ENCODE data around the gene MCF2L. TPM values are rescaled to one million over a fixed set of nuclear protein-coding genes. Genes with fewer than 3 reads are reported as not detected.

The MCF2L gene
- total and polyA plus RNA-seq, 10 of the 15 experiments (the other 5 are each of a cell fraction or from before 2014, with no cell fraction given): 0.06 to 1.1 (median 0.21) TPM; not detected in 2

- Histone ChIP-seq H3K36me3 (ENCODE audit: control insufficient read depth in 2 of 2, insufficient read depth in 2 of 2, low read length in 1 of 2) (no peaks in the 10 kb centered on the region), H4K20me1 (ENCODE audit: control insufficient read depth, insufficient read depth) (no peaks in the 10 kb centered on the region), H3K79me2 (ENCODE audit: control insufficient read depth, insufficient read depth, low read length) (no peaks in the 10 kb centered on the region), H3K4me2 (ENCODE audit: control insufficient read depth, insufficient read depth) (no peak overlapping the region), H3K27me3 (replicated peaks in 1 of 2; ENCODE audit: control insufficient read depth in 2 of 2, insufficient read depth in 2 of 2, low read length in 1 of 2) (no peaks in the 10 kb centered on the region), H3K4me3 (no peak overlapping the region), H3K9ac (ENCODE audit: control insufficient read depth, insufficient read depth, low read length) (no peak overlapping the region), H3K9me3 (replicated peaks; ENCODE audit: control insufficient read depth, insufficient read depth, low read length) (no peaks in the 10 kb centered on the region), H3K4me1 (ENCODE audit: control insufficient read depth, insufficient read depth, low read length) (no peaks in the 10 kb centered on the region), H2AFZ (ENCODE audit: control insufficient read depth, low read depth, low read length) (no peak overlapping the region), H3K27ac (ENCODE audit: control insufficient read depth, insufficient read depth) (no peak overlapping the region)
- no peak for FAIRE-seq
- WGBS (ENCODE audit: insufficient coverage, insufficient replicate concordance, low lambda C conversion rate, missing lambda C conversion rate): 26% methylated on average over 10 of the region's 10 CpGs
- no peak for ATAC-seq
- ChIA-PET SMC1A (ENCODE audit: uncharacterized antibody, unreplicated experiment) (no interaction called here), CTCF (interaction anchor here (0.6 kb wide), 1 partner anchor 250 kb away, joined by 3 read pairs; no protein-coding TSS in a partner anchor), RAD21 (ENCODE audit: unreplicated experiment) (no interaction called here), POLR2A (no interaction called here)
- intact Hi-C loops (cut with micrococcal nuclease; ENCODE audit: unreplicated experiment) (no loop called here), in situ Hi-C loops (cut with MboI) (no loop called here)
- DNase-seq (ENCODE audit: low read depth, low spot score): no peak
- TF ChIP-seq CTCF (IDR thresholded peaks at IDR 0.05 in 2 of 3, conservative IDR thresholded peaks at IDR 0.05 in 1 of 3; ENCODE audit: control insufficient read depth in 2 of 3, extremely low read depth in 1 of 3, insufficient read depth in 1 of 3, low read depth in 3 of 3, low read length in 3 of 3) (no peak), RAD21 (IDR thresholded peaks at IDR 0.05; ENCODE audit: insufficient read depth, low read depth, low read length) (no peak), MXI1 (IDR thresholded peaks at IDR 0.05; ENCODE audit: low read depth, low read length) (no peak), GATAD2B (conservative IDR thresholded peaks at IDR 0.05; ENCODE audit: low read depth) (no peak), EED (IDR thresholded peaks at IDR 0.05; ENCODE audit: low read depth) (no peak), BCL11A (IDR thresholded peaks at IDR 0.05; ENCODE audit: low read depth, low read length) (no peak)
- TF ChIP-seq, protein P1, sequence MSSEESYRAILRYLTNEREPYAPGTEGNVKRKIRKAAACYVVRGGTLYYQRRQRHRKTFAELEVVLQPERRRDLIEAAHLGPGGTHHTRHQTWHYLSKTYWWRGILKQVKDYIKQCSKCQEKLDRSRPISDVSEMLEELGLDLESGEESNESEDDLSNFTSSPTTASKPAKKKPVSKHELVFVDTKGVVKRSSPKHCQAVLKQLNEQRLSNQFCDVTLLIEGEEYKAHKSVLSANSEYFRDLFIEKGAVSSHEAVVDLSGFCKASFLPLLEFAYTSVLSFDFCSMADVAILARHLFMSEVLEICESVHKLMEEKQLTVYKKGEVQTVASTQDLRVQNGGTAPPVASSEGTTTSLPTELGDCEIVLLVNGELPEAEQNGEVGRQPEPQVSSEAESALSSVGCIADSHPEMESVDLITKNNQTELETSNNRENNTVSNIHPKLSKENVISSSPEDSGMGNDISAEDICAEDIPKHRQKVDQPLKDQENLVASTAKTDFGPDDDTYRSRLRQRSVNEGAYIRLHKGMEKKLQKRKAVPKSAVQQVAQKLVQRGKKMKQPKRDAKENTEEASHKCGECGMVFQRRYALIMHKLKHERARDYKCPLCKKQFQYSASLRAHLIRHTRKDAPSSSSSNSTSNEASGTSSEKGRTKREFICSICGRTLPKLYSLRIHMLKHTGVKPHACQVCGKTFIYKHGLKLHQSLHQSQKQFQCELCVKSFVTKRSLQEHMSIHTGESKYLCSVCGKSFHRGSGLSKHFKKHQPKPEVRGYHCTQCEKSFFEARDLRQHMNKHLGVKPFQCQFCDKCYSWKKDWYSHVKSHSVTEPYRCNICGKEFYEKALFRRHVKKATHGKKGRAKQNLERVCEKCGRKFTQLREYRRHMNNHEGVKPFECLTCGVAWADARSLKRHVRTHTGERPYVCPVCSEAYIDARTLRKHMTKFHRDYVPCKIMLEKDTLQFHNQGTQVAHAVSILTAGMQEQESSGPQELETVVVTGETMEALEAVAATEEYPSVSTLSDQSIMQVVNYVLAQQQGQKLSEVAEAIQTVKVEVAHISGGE (CRISPR knock-in tag; IDR thresholded peaks at IDR 0.05): no peak
- TF ChIP-seq, protein P2, sequence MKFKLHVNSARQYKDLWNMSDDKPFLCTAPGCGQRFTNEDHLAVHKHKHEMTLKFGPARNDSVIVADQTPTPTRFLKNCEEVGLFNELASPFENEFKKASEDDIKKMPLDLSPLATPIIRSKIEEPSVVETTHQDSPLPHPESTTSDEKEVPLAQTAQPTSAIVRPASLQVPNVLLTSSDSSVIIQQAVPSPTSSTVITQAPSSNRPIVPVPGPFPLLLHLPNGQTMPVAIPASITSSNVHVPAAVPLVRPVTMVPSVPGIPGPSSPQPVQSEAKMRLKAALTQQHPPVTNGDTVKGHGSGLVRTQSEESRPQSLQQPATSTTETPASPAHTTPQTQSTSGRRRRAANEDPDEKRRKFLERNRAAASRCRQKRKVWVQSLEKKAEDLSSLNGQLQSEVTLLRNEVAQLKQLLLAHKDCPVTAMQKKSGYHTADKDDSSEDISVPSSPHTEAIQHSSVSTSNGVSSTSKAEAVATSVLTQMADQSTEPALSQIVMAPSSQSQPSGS (IDR thresholded peaks at IDR 0.05; ENCODE audit: low read length): no peak
- TF ChIP-seq, protein P3, sequence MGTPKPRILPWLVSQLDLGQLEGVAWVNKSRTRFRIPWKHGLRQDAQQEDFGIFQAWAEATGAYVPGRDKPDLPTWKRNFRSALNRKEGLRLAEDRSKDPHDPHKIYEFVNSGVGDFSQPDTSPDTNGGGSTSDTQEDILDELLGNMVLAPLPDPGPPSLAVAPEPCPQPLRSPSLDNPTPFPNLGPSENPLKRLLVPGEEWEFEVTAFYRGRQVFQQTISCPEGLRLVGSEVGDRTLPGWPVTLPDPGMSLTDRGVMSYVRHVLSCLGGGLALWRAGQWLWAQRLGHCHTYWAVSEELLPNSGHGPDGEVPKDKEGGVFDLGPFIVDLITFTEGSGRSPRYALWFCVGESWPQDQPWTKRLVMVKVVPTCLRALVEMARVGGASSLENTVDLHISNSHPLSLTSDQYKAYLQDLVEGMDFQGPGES (IDR thresholded peaks at IDR 0.05): no peak
- BruUV-seq (replicated peaks): no TSS peak
Measured at GRCh38 chr13:113066142-113066455, 97.1 kb downstream of the MCF2L start.
